ENCODE data around the gene CASQ1.

Gene CASQ1

GRCh38 chr1:160187407-160187806 is 3.0 kb upstream of the CASQ1 start:
- H3K27ac Mint-ChIP-seq = no peak overlapping the region
- DNase-seq = no peak
- no peaks in the 10 kb centered on the region for H3K9me3 Mint-ChIP-seq
- H3K27me3 Mint-ChIP-seq = peaks cover 13% of the 10 kb centered on the region
- H3K4me1 Mint-ChIP-seq = no peaks in the 10 kb centered on the region
- H3K4me3 Mint-ChIP-seq = no peak overlapping the region
- no peak for ATAC-seq

GRCh38 chr1:160188341-160188740 is 2.0 kb upstream of the CASQ1 start:
- no peak for ATAC-seq
- peaks cover 13% of the 10 kb centered on the region for H3K27me3 Mint-ChIP-seq
- H3K27ac Mint-ChIP-seq = no peak overlapping the region
- no peak for DNase-seq
- H3K4me1 Mint-ChIP-seq = no peaks in the 10 kb centered on the region
- H3K4me3 Mint-ChIP-seq = no peak overlapping the region
- no peaks in the 10 kb centered on the region for H3K9me3 Mint-ChIP-seq

- Mint-ChIP-seq H3K9me3 (no peaks in the 10 kb centered on the region), H3K27me3 (peaks cover 5% of the 10 kb centered on the region), H3K4me1 (no peaks in the 10 kb centered on the region), H3K4me3 (no peak overlapping the region), H3K27ac (no peak overlapping the region)
- DNase-seq (no peak), ATAC-seq (no peak)
Observed at GRCh38 chr1:160191756-160192155, 1.4 kb downstream of the CASQ1 start.

- no peak overlapping the region for H3K4me3 Mint-ChIP-seq
- DNase-seq (no peak), ATAC-seq (no peak)
- H3K27ac Mint-ChIP-seq = no peak overlapping the region
- H3K9me3 Mint-ChIP-seq = no peaks in the 10 kb centered on the region
- no peaks in the 10 kb centered on the region for H3K4me1 Mint-ChIP-seq
- peaks cover under 1% of the 10 kb centered on the region for H3K27me3 Mint-ChIP-seq
Observed at GRCh38 chr1:160192234-160192633, 1.9 kb downstream of the CASQ1 start.

- no peaks in the 10 kb centered on the region for H3K27me3 Mint-ChIP-seq
- peak; percentile 75 to 78 for DNase-seq
- no peaks in the 10 kb centered on the region for H3K9me3 Mint-ChIP-seq
- peak; percentile 68 for ATAC-seq
- H3K4me3 Mint-ChIP-seq = no peak overlapping the region
- H3K27ac Mint-ChIP-seq = no peak overlapping the region
- no peaks in the 10 kb centered on the region for H3K4me1 Mint-ChIP-seq
Observed at GRCh38 chr1:160193091-160193819, 2.9 kb downstream of the CASQ1 start.

- Mint-ChIP-seq H3K4me1 (no peaks in the 10 kb centered on the region), H3K9me3 (no peaks in the 10 kb centered on the region), H3K4me3 (no peak overlapping the region), H3K27ac (no peak overlapping the region), H3K27me3 (no peaks in the 10 kb centered on the region)
- DNase-seq = no peak
- peak; percentile 9 for ATAC-seq
Observed at GRCh38 chr1:160193832-160194736, 3.7 kb downstream of the CASQ1 start.

- Mint-ChIP-seq H3K4me1 (no peaks in the 10 kb centered on the region), H3K27me3 (no peaks in the 10 kb centered on the region), H3K4me3 (no peak overlapping the region), H3K9me3 (no peaks in the 10 kb centered on the region), H3K27ac (no peak overlapping the region)
- DNase-seq (no peak), ATAC-seq (no peak)
Observed at GRCh38 chr1:160194737-160195059, 4.3 kb downstream of the CASQ1 start.

GRCh38 chr1:160196143-160196542 is 5.8 kb downstream of the CASQ1 start:
- no peak for ATAC-seq
- no peaks in the 10 kb centered on the region for H3K9me3 Mint-ChIP-seq
- no peaks in the 10 kb centered on the region for H3K4me1 Mint-ChIP-seq
- DNase-seq = no peak
- H3K4me3 Mint-ChIP-seq = no peak overlapping the region
- H3K27me3 Mint-ChIP-seq = no peaks in the 10 kb centered on the region
- H3K27ac Mint-ChIP-seq = no peak overlapping the region

GRCh38 chr1:160197231-160197630 is 6.9 kb downstream of the CASQ1 start:
- Mint-ChIP-seq H3K9me3 (no peaks in the 10 kb centered on the region), H3K4me1 (no peaks in the 10 kb centered on the region), H3K27me3 (no peaks in the 10 kb centered on the region), H3K4me3 (no peak overlapping the region), H3K27ac (no peak overlapping the region)
- no peak for ATAC-seq
- no peak for DNase-seq

GRCh38 chr1:160200786-160201185 is 10.4 kb downstream of the CASQ1 start:
- Mint-ChIP-seq H3K4me1 (peaks cover 12% of the 10 kb centered on the region), H3K27ac (no peak overlapping the region), H3K9me3 (no peaks in the 10 kb centered on the region), H3K27me3 (no peaks in the 10 kb centered on the region), H3K4me3 (no peak overlapping the region)
- no peak for DNase-seq
- ATAC-seq = no peak

- DNase-seq (peak in 1 of 2 donors; percentile 39), ATAC-seq (peak; percentile 53)
- Mint-ChIP-seq H3K27ac (peak overlapping the region; percentile 51 to 85), H3K27me3 (no peaks in the 10 kb centered on the region), H3K9me3 (no peaks in the 10 kb centered on the region), H3K4me1 (peaks cover 48% of the 10 kb centered on the region), H3K4me3 (peak overlapping the region; percentile 90)
Observed at GRCh38 chr1:160204526-160205241, 14.3 kb downstream of the CASQ1 start.

- Mint-ChIP-seq H3K9me3 (no peaks in the 10 kb centered on the region), H3K4me3 (peak within 1 kb of the TSS; percentile 90), H3K4me1 (peaks cover 56% of the 10 kb centered on the region), H3K27ac (peak within 1 kb of the TSS; percentile 95), H3K27me3 (no peaks in the 10 kb centered on the region)
- ATAC-seq (peak; percentile 79), DNase-seq (peak; percentile 62 to 64)
Observed at GRCh38 chr1:160205242-160206035, 15.1 kb downstream of the CASQ1 start, which contains the start of gene PEA15. PEA15 (plus strand) TSS chr1:160205384; CDS start chr1:160211545, 6,161 bp downstream.

GRCh38 chr1:160206036-160206389 is 15.6 kb downstream of the CASQ1 start:
- H3K9me3 Mint-ChIP-seq = no peaks in the 10 kb centered on the region
- H3K27ac Mint-ChIP-seq = peak overlapping the region; percentile 34 to 61
- peak; percentile 79 for ATAC-seq
- H3K27me3 Mint-ChIP-seq = no peaks in the 10 kb centered on the region
- peaks cover 60% of the 10 kb centered on the region for H3K4me1 Mint-ChIP-seq
- peak overlapping the region; percentile 90 for H3K4me3 Mint-ChIP-seq
- peak; percentile 13 to 45 for DNase-seq

GRCh38 chr1:160206421-160207117 is 16.2 kb downstream of the CASQ1 start:
- DNase-seq (no peak), ATAC-seq (no peak)
- Mint-ChIP-seq H3K9me3 (no peaks in the 10 kb centered on the region), H3K4me3 (peak overlapping the region; percentile 90), H3K4me1 (peaks cover 60% of the 10 kb centered on the region), H3K27ac (peak overlapping the region in 1 of 2 donors; percentile 34), H3K27me3 (no peaks in the 10 kb centered on the region)

Measured in stimulated activated naive CD8-positive, alpha-beta T cell treated with anti-CD3 and anti-CD28 coated beads, Interleukin-15, amount 100 ng/mL, for 72 hours (primary cell).